K562 (cell line): ENCODE data around the gene ENO2. TPM values are rescaled to one million over a fixed set of nuclear protein-coding genes. Genes with fewer than 3 reads are reported as not detected.

ENCODE experiments used
- ATAC-seq: fragments of 200-7000 bp; cut with Tn5 transposase; 3 replicates; pipeline ENCODE4 v1.9.1; 2020; ENCODE audit warnings: moderate library complexity
- BruUV-seq: library from RNA; stranded (reverse); fragments of 400-500 nt; replicated peaks from 2 replicates; lab custom pipeline; 2021; lab: Mats Ljungman, UMichigan
- CTCF ChIA-PET: fragments of 300-600 bp; formaldehyde crosslinking; extraction: SDS; loops from one replicate; lab custom pipeline; 2021; ENCODE audit warnings: low intra/inter-chr PET ratio; lab: Yijun Ruan, JAX
- POLR2A ChIA-PET: fragments of 300-600, 350-650 bp; sonication (Branson Sonifier 250); formaldehyde crosslinking; extraction: SDS; loops from one replicate; lab custom pipeline; 2021; ENCODE audit warnings: antibody characterized with exemption, inconsistent platforms; lab: Yijun Ruan, JAX
- DNase-seq, 4 experiments: peaks; one replicate each; pipeline versions ENCODE4 v3.0.0 to v3.0.0-alpha.2; 2011 to 2018; ENCODE audit warnings: low spot score in 3 of 4, mixed read lengths in 3 of 4; ENCODE audit errors: extremely low read depth in 1 of 4
- FAIRE-seq: peaks from 2 replicates; lab custom pipeline; 2011; peaks lifted over from hg19 to GRCh38; lab: Jason Lieb, UNC
- H2AFZ ChIP-seq: 2 replicates; pipeline ENCODE4 v1.6.0; 2011; ENCODE audit warnings: low read depth, low read length, control low read depth, inconsistent platforms
- H3K27ac ChIP-seq: fragments of 200-600 bp; 3 replicates; pipeline ENCODE4 v1.8.0; 2011; ENCODE audit warnings: low read depth, mild to moderate bottlenecking, control low read depth, inconsistent platforms, low read length, moderate library complexity, mixed read lengths; ENCODE audit errors: extremely low read depth
- H3K27me3 ChIP-seq, 2 experiments: fragments of 300-600 bp in 1 of 2; 2 replicates in 1 of 2; 3 replicates in 1 of 2; pipeline versions ENCODE4 v1.6.0 to v1.8.0; 2011; ENCODE audit warnings: inconsistent platforms in 2 of 2, low read length in 2 of 2, mild to moderate bottlenecking in 1 of 2, mixed read lengths in 1 of 2, moderate library complexity in 1 of 2; ENCODE audit not compliant: control insufficient read depth in 2 of 2, insufficient read depth in 2 of 2
- H3K36me3 ChIP-seq: fragments of 300-600 bp; 3 replicates; pipeline ENCODE4 v1.8.0; 2011; ENCODE audit warnings: mild to moderate bottlenecking, low read length, inconsistent platforms; ENCODE audit not compliant: control insufficient read depth, insufficient read depth
- H3K4me1 ChIP-seq, 2 experiments: fragments of 200-600 bp in 1 of 2; replicated peaks in 1 of 2; 2 replicates in 1 of 2; 3 replicates in 1 of 2; pipeline versions ENCODE4 v1.5.1 to v1.8.0; 2011; ENCODE audit warnings: inconsistent platforms in 2 of 2, low read length in 2 of 2, mild to moderate bottlenecking in 1 of 2, mixed read lengths in 1 of 2, moderate library complexity in 1 of 2; ENCODE audit not compliant: control insufficient read depth in 2 of 2, insufficient read depth in 2 of 2
- H3K4me2 ChIP-seq: 2 replicates; pipeline ENCODE4 v1.6.1; 2011; ENCODE audit warnings: low read length, control low read depth, inconsistent platforms, mixed read lengths; ENCODE audit not compliant: insufficient read depth
- H3K4me3 ChIP-seq: fragments of 200-600 bp; sonication (generic), shearing (Covaris generic); 2 replicates; pipeline ENCODE4 v1.5.1; 2016; ENCODE audit warnings: control low read depth, inconsistent platforms
- H3K79me2 ChIP-seq: fragments of 200-600 bp; 3 replicates; pipeline ENCODE4 v1.8.0; 2011; ENCODE audit warnings: low read length, inconsistent platforms; ENCODE audit not compliant: control insufficient read depth, insufficient read depth
- H3K9ac ChIP-seq, 2 experiments: 2 replicates each; pipeline versions ENCODE4 v1.6.0 to v1.6.1; 2011; ENCODE audit warnings: low read depth in 2 of 2, low read length in 2 of 2, control low read depth in 1 of 2, inconsistent platforms in 1 of 2, mild to moderate bottlenecking in 1 of 2, mixed read lengths in 1 of 2; ENCODE audit not compliant: insufficient read depth in 1 of 2
- H3K9me1 ChIP-seq: one replicate; pipeline ENCODE4 v1.6.0; 2011; ENCODE audit warnings: inconsistent platforms, mild to moderate bottlenecking, low read length, moderate library complexity; ENCODE audit not compliant: control insufficient read depth, insufficient read depth
- H3K9me3 ChIP-seq: replicated peaks from 2 replicates; pipeline ENCODE4 v1.5.1; 2011; ENCODE audit warnings: low read depth, low read length, inconsistent platforms; ENCODE audit not compliant: control insufficient read depth, insufficient read depth
- H4K20me1 ChIP-seq: replicated peaks from 2 replicates; pipeline ENCODE4 v1.6.1; 2011; ENCODE audit warnings: low read length, inconsistent platforms, mixed read lengths; ENCODE audit not compliant: control insufficient read depth, insufficient read depth
- KLF1 ChIP-seq: fragments of 450-650 bp; IDR thresholded peaks from 2 replicates; pipeline ENCODE4 v1.6.1; 2016; ENCODE audit warnings: missing genetic modification characterization, missing compliant biosample characterization
- PHB2 ChIP-seq: fragments of 450-650 bp; IDR thresholded peaks from 2 replicates; pipeline ENCODE4 v1.6.1; 2017; ENCODE audit warnings: low read depth
- TARDBP ChIP-seq: fragments of 450-650 bp; IDR thresholded peaks from 2 replicates; pipeline ENCODE4 v1.6.1; 2016
- ZNF197 ChIP-seq: fragments of 200-800 bp; sonication (Bioruptor generic); IDR thresholded peaks from 2 replicates; pipeline ENCODE4 v1.6.1; 2016; ENCODE audit warnings: low read depth, missing genetic modification characterization, missing compliant biosample characterization
- WGBS: fragments of 100-300 bp; shearing (Covaris generic); methylation state at CpG from one replicate; pipeline ENCODE4 v1.1.6; 2016; ENCODE audit warnings: low coverage, mixed read lengths; ENCODE audit not compliant: insufficient coverage; ENCODE audit errors: missing lambda C conversion rate; 5-methylcytosine and 5-hydroxymethylcytosine counted together
- in situ Hi-C: fragments of 300-500 bp; cut with MboI; formaldehyde crosslinking; loops from 4 replicates; pipeline ENCODE4 v1.15.0; 2018; ENCODE audit warnings: inconsistent platforms, mixed read lengths
- intact Hi-C: fragments of 100-400 bp; cut with micrococcal nuclease; formaldehyde crosslinking; loops from 2 replicates; pipeline ENCODE4 v1.14.2; 2022
- polyA plus RNA-seq, 8 experiments: library from polyadenylated mRNA; depleted of rRNA in 4 of 8; stranded (reverse) in 5 of 8; unstranded in 3 of 8; fragments of >200 nt; fragmentation: Nextera tagmentation in 2 of 8; fragmentation: Illumina TruSeq in 1 of 8; extraction: Ambion mirVana in 2 of 8; extraction: Trizol in 1 of 8; gene quantifications; 2 replicates each; pipeline versions ENCODE4 v1.2.1 to v1.2.3, GENCODE V29; 2011 to 2014; ENCODE audit warnings: inconsistent platforms in 1 of 8, missing spikeins in 1 of 8
- total RNA-seq, 7 experiments: library from RNA; depleted of rRNA in 6 of 7; stranded (reverse); fragments of >200 nt in 6 of 7; fragmentation: Illumina TruSeq in 2 of 7; extraction: Trizol in 2 of 7; gene quantifications; 2 replicates each; pipeline versions ENCODE4 v1.2.1 to v1.2.3, GENCODE V29; 2011 to 2021; ENCODE audit warnings: low replicate concordance in 1 of 7

The ENO2 gene
- total and polyA plus RNA-seq, 9 of the 15 experiments (the other 6 are each of a cell fraction or from before 2014, with no cell fraction given): 10.9 to 43.3 (median 21.0) TPM

DNA sequence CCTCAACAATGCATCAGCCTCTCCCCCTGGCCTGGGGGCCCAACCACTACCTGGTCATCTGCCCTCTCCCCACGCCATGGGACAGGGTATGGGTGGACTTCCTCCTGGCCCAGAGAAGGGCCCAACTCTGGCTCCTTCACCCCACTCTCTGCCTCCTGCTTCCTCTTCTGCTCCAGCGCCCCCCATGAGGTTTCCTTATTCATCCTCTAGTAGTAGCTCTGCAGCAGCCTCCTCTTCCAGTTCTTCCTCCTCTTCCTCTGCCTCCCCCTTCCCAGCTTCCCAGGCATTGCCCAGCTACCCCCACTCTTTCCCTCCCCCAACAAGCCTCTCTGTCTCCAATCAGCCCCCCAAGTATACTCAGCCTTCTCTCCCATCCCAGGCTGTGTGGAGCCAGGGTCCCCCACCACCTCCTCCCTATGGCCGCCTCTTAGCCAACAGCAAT is 21.8 kb downstream of the ENO2 start:
- no peak overlapping the region for H2AFZ ChIP-seq
- no peak for TF ChIP-seq TARDBP
- no peak for TF ChIP-seq ZNF197
- TF ChIP-seq PHB2: no peak
- no peak for TF ChIP-seq KLF1 (tag)
- TF ChIP-seq, all 486 proteins: peak for 0
- H3K9ac ChIP-seq: peak overlapping the region in 1 of 2 experiments; percentile 68; a peak in 1 of 4 replicates
- H3K79me2 ChIP-seq: peaks cover 22% of the 10 kb centered on the region
- in situ Hi-C loops: no loop called here
- no peak overlapping the region for H3K4me3 ChIP-seq
- H3K36me3 ChIP-seq: peaks cover 72% of the 10 kb centered on the region; the same call in 2 of the 3 replicates
- H3K9me1 ChIP-seq: no peaks in the 10 kb centered on the region
- H3K27ac ChIP-seq: no peak overlapping the region
- ChIA-PET POLR2A (interaction anchor here (0.9 to 2.8 kb wide), 3 partner anchors 11 to 83 kb away, joined by 3 to 18 read pairs (median 3); no protein-coding TSS in a partner anchor), CTCF (no interaction called here)
- no peaks in the 10 kb centered on the region for H3K9me3 ChIP-seq
- no peaks in the 10 kb centered on the region for H4K20me1 ChIP-seq
- intact Hi-C loops: no loop called here
- BruUV-seq: no TSS peak
- H3K4me2 ChIP-seq: no peak overlapping the region
- no peak for ATAC-seq
- no peak for FAIRE-seq
- no CpG with 5 or more reads among the region's 3 CpGs for WGBS
- peaks cover 18 to 43% of the 10 kb centered on the region in 2 experiments; a peak in 4 of 5 replicates for H3K4me1 ChIP-seq
- no peaks in the 10 kb centered on the region for H3K27me3 ChIP-seq
- no peak for DNase-seq
